Kidney (tissue), 14 donors: ENCODE results near the gene VGLL2. TPM values are rescaled to one million over a fixed set of nuclear protein-coding genes. Genes with fewer than 3 reads are reported as not detected.

Experiments
- DNase-seq, 5 donors: peaks; one replicate each; pipeline ENCODE4 v3.0.0-alpha.2; 2013 to 2020
- FAIRE-seq: peaks from 2 replicates; lab custom pipeline; 2012; peaks lifted over from hg19 to GRCh38; lab: Jason Lieb, UNC
- H3K27ac ChIP-seq, 2 donors: one replicate each; pipeline ENCODE4 v1.7.0; 2013; ENCODE audit warnings: low read depth in 2 of 2, low read length in 2 of 2, inconsistent platforms in 1 of 2
- H3K27me3 ChIP-seq: one replicate; pipeline ENCODE4 v1.7.1; 2013; ENCODE audit warnings: low read length, inconsistent platforms; ENCODE audit not compliant: control insufficient read depth, insufficient read depth
- H3K36me3 ChIP-seq, 3 donors: one replicate each; pipeline versions ENCODE4 v1.7.0 to v1.7.1; 2013; ENCODE audit warnings: low read length in 3 of 3, control low read depth in 1 of 3, inconsistent platforms in 1 of 3; ENCODE audit not compliant: insufficient read depth in 3 of 3, control insufficient read depth in 2 of 3
- H3K4me1 ChIP-seq, 3 donors: one replicate each; pipeline versions ENCODE4 v1.7.0 to v1.7.1; 2013; ENCODE audit warnings: low read length in 3 of 3, inconsistent platforms in 1 of 3, low read depth in 1 of 3; ENCODE audit not compliant: control insufficient read depth in 2 of 3, insufficient read depth in 2 of 3
- H3K4me3 ChIP-seq, 3 donors: one replicate each; pipeline versions ENCODE4 v1.7.0 to v1.8.1; 2013; ENCODE audit warnings: low read length in 3 of 3, control low read depth in 1 of 3, inconsistent platforms in 1 of 3
- H3K9ac ChIP-seq, 3 donors: one replicate each; pipeline versions ENCODE4 v1.7.0 to v1.7.1; 2013; ENCODE audit warnings: low read length in 3 of 3, control low read depth in 1 of 3, inconsistent platforms in 1 of 3
- H3K9me3 ChIP-seq, 3 donors: one replicate each; pipeline versions ENCODE4 v1.7.0 to v1.7.1; 2013; ENCODE audit warnings: low read length in 3 of 3, control low read depth in 1 of 3, inconsistent platforms in 1 of 3; ENCODE audit not compliant: control insufficient read depth in 2 of 3, insufficient read depth in 1 of 3
- CTCF ChIP-seq: IDR thresholded peaks from 3 replicates; pipeline ENCODE4 v1.5.1; 2012; ENCODE audit warnings: mild to moderate bottlenecking, moderate library complexity, borderline replicate concordance; ENCODE audit not compliant: insufficient read depth; ENCODE audit errors: extremely low read depth
- intact Hi-C: fragments of 100-400 bp; cut with DNase I; formaldehyde crosslinking; loops from one replicate; pipeline ENCODE4 v1.11.1; 2022
- polyA plus RNA-seq: library from polyadenylated mRNA; stranded (reverse); fragments of 350-450 nt; fragmentation: Illumina TruSeq; extraction: RNeasy Lipid Tissue Mini Kit (QIAGEN cat#74804); gene quantifications from one replicate; pipeline ENCODE4 v1.2.3, GENCODE V29; 2014; ENCODE audit warnings: low read depth, low replicate concordance; ENCODE audit not compliant: insufficient read depth
- total RNA-seq: library from RNA; stranded (reverse); fragmentation: NEBNext Ultra II Directional; extraction: Animal tissue kit (Norgen Biotek cat#: 25700); gene quantifications from one replicate; pipeline ENCODE4 v1.2.1, GENCODE V29; 2021
- donor health status: control.
- donor health status: control.
- donor health status: control.
- donor health status: control.
- donor health status: control.
- donor health status: DM: yes; HTN: yes; CAD: no.
- donor health status: Normal renal cell carcinoma (clear cell type).

Gene VGLL2
- total and polyA plus RNA-seq, 2 donors from 2014 or later, result not detected

GRCh38 chr6:117264692-117265409, 507 bp upstream of the VGLL2 start:
- Histone ChIP-seq H3K4me1 (peaks cover 0 to 9% (median 7%) of the 10 kb centered on the region in 3 donors), H3K27ac (no peak overlapping the region), H3K9ac (no peak overlapping the region), H3K4me3 (peak overlapping the region in 2 of 3 donors; percentile 57 to 66), H3K36me3 (no peaks in the 10 kb centered on the region), H3K9me3 (no peaks in the 10 kb centered on the region), H3K27me3 (peaks cover 80% of the 10 kb centered on the region)
- TF ChIP-seq CTCF, result no peak
- FAIRE-seq (no peak), DNase-seq (peak in 3 of 5 donors; percentile 37 to 62 (median 50))
- intact Hi-C loops, result no loop called here

GRCh38 chr6:117266257-117267053, 1.1 kb downstream of the VGLL2 start:
- Histone ChIP-seq H3K9me3 (no peaks in the 10 kb centered on the region), H3K4me3 (peak overlapping the region in 2 of 3 donors; percentile 12 to 49), H3K27ac (no peak overlapping the region), H3K27me3 (peaks cover 81% of the 10 kb centered on the region), H3K9ac (no peak overlapping the region), H3K36me3 (no peaks in the 10 kb centered on the region), H3K4me1 (peaks cover 0 to 13% (median 7%) of the 10 kb centered on the region in 3 donors)
- intact Hi-C loops, result no loop called here
- TF ChIP-seq CTCF, result no peak
- no peak for FAIRE-seq
- DNase-seq, result peak in 1 of 5 donors; percentile 41

GRCh38 chr6:117267054-117267347, 1.6 kb downstream of the VGLL2 start:
- Histone ChIP-seq H3K9ac (no peak overlapping the region), H3K36me3 (no peaks in the 10 kb centered on the region)

More at GRCh38 chr6:117267054-117267347, 1.6 kb downstream of the VGLL2 start:
- H3K4me1 ChIP-seq, result peaks cover 0 to 13% (median 7%) of the 10 kb centered on the region in 3 donors
- intact Hi-C loops, result no loop called here
- H3K27ac ChIP-seq, result no peak overlapping the region
- no peak overlapping the region for H3K4me3 ChIP-seq
- peaks cover 81% of the 10 kb centered on the region for H3K27me3 ChIP-seq
- TF ChIP-seq CTCF, result no peak
- H3K9me3 ChIP-seq, result no peaks in the 10 kb centered on the region
- DNase-seq, result peak in 1 of 5 donors; percentile 24
- no peak for FAIRE-seq
